OCI-LY7 (cell line): ENCODE measurements around the gene ABCA10. TPM values are rescaled to one million over a fixed set of nuclear protein-coding genes. Genes with fewer than 3 reads are reported as not detected.
A peak's percentile ranks its signal among the peaks of the same experiment; 100 is the strongest.

Source experiments
- BruUV-seq: library from RNA; stranded (reverse); fragments of 400-500 nt; replicated peaks from 2 replicates; lab custom pipeline; 2021; lab: Mats Ljungman, UMichigan
- CTCF ChIA-PET: fragments of 300-600 bp; sonication (Branson Sonifier 250); formaldehyde crosslinking; loops from one replicate; lab custom pipeline; 2022; ENCODE audit warnings: antibody characterized with exemption; ENCODE audit not compliant: unreplicated experiment; lab: Charles Lee
- POLR2A ChIA-PET: fragments of 300-600 bp; sonication (Branson Sonifier 250); formaldehyde crosslinking; loops from one replicate; lab custom pipeline; 2022; ENCODE audit warnings: antibody characterized with exemption; lab: Charles Lee
- DNase-seq: peaks from one replicate; pipeline ENCODE4 v3.0.0-alpha.2; 2015; ENCODE audit warnings: low spot score
- H2AFZ ChIP-seq: fragments of 200-600 bp; sonication (generic), shearing (Covaris generic); 2 replicates; pipeline ENCODE4 v1.6.1; 2014; ENCODE audit warnings: mild to moderate bottlenecking, antibody characterized with exemption, low read length, moderate library complexity
- H3K27ac ChIP-seq: fragments of 200-600 bp; sonication (generic); 2 replicates; pipeline ENCODE4 v1.5.1; 2014; ENCODE audit warnings: mixed run types, low read depth, mild to moderate bottlenecking, moderate library complexity, low read length, inconsistent platforms; ENCODE audit not compliant: poor library complexity, severe bottlenecking
- H3K36me3 ChIP-seq: fragments of 200-600 bp; sonication (generic); 2 replicates; pipeline ENCODE4 v1.6.1; 2014; ENCODE audit warnings: mild to moderate bottlenecking, antibody characterized with exemption, low read length, moderate library complexity, mixed read lengths; ENCODE audit not compliant: insufficient read depth
- H3K4me1 ChIP-seq: fragments of 200-600 bp; sonication (generic); 2 replicates; pipeline ENCODE4 v1.5.1; 2014; ENCODE audit warnings: mild to moderate bottlenecking, low read length; ENCODE audit not compliant: insufficient read depth, poor library complexity, severe bottlenecking
- H3K4me2 ChIP-seq: fragments of 200-600 bp; sonication (generic); 2 replicates; pipeline ENCODE4 v1.6.1; 2014; ENCODE audit warnings: mild to moderate bottlenecking, low read length
- H3K4me3 ChIP-seq: fragments of 200-600 bp; sonication (generic); 2 replicates; pipeline ENCODE4 v1.5.1; 2014; ENCODE audit warnings: mild to moderate bottlenecking, low read depth, low read length; ENCODE audit not compliant: poor library complexity, severe bottlenecking
- H3K79me2 ChIP-seq: fragments of 200-600 bp; sonication (generic); 2 replicates; pipeline ENCODE4 v1.6.1; 2016; ENCODE audit warnings: low read depth, mild to moderate bottlenecking, low read length, moderate library complexity, mixed read lengths; ENCODE audit not compliant: insufficient read depth
- H3K9me2 ChIP-seq: fragments of 200-600 bp; sonication (generic); 2 replicates; pipeline ENCODE4 v1.6.1; 2016; ENCODE audit warnings: mild to moderate bottlenecking, low read length, mixed read lengths; ENCODE audit not compliant: insufficient read depth
- H3K9me3 ChIP-seq: fragments of 200-600 bp; sonication (generic); 2 replicates; pipeline ENCODE4 v1.6.1; 2014; ENCODE audit warnings: mild to moderate bottlenecking, mixed run types, low read length, mixed read lengths
- H4K20me1 ChIP-seq: fragments of 200-600 bp; sonication (generic); 2 replicates; pipeline ENCODE4 v1.6.1; 2014; ENCODE audit warnings: mild to moderate bottlenecking, antibody characterized with exemption, low read length, moderate library complexity, mixed read lengths; ENCODE audit not compliant: insufficient read depth
- CTCF ChIP-seq: fragments of 200-600 bp; sonication (generic); conservative IDR thresholded peaks from 2 replicates; pipeline ENCODE4 v1.5.1; 2014; ENCODE audit warnings: mild to moderate bottlenecking, antibody characterized with exemption, low read length, moderate library complexity, mixed read lengths
- EZH2phosphoT487 ChIP-seq: fragments of 200-600 bp; sonication (generic); IDR thresholded peaks from 2 replicates; pipeline ENCODE4 v1.6.1; 2018; ENCODE audit warnings: low read depth, borderline replicate concordance, mild to moderate bottlenecking, mixed run types, antibody characterized with exemption, low read length, moderate library complexity, mixed read lengths
- intact Hi-C: fragments of 100-400 bp; cut with micrococcal nuclease; formaldehyde crosslinking; loops from one replicate; pipeline ENCODE4 v1.10.0; 2022; ENCODE audit not compliant: unreplicated experiment
- total RNA-seq, 2 experiments: library from RNA; depleted of rRNA in 1 of 2; stranded (reverse); fragments of >200 nt in 1 of 2; shearing (Covaris generic) in 1 of 2; gene quantifications; 2 replicates each; pipeline ENCODE4 v1.2.3, GENCODE V29; 2014 to 2022

ABCA10 gene
- total RNA-seq, 2 experiments from 2014 or later, result 0.13 TPM; not detected in 1

DNA sequence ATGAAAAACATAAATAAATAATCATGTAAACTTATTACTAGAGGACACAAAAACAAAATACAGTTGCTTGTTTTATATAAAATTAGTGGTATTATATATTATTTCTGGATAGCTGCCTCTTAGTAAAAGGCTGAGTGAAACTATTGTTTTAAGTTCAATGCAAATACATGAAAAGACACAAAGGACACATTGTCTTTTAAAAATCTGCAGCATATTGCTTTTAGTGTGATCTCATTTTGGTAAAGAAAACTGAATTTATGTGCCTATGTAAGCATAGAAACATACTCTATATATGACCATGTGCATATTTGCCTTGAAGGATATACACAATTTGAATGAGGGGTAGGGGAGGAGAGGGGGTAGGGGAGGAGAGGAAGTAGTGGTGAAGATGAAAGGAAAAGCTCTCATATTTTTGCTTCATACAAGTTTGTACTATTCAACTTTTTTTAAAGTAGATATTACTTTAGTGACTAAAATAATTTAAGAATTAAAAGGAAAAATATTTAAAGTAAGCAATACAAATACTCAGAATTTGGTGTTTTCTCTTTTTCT, 5.8 kb downstream of the ABCA10 start:
- ChIA-PET POLR2A (interaction anchor here (0.6 to 1.4 kb wide), 3 partner anchors 11 to 1366 kb away, joined by 3 read pairs; no protein-coding TSS in a partner anchor), CTCF (no interaction called here)
- DNase-seq, result peak; percentile 16
- Histone ChIP-seq H3K4me1 (peaks cover 24% of the 10 kb centered on the region), H3K9me3 (no peaks in the 10 kb centered on the region), H3K36me3 (no peaks in the 10 kb centered on the region), H3K79me2 (no peaks in the 10 kb centered on the region), H3K27ac (no peak overlapping the region), H2AFZ (no peak overlapping the region), H3K4me2 (no peak overlapping the region), H3K4me3 (no peak overlapping the region), H4K20me1 (no peaks in the 10 kb centered on the region), H3K9me2 (no peaks in the 10 kb centered on the region)
- BruUV-seq, result no TSS peak
- TF ChIP-seq EZH2phosphoT487, result no peak
- TF ChIP-seq CTCF, result no peak
- intact Hi-C loops, result no loop called here

- Histone ChIP-seq H3K36me3 (no peaks in the 10 kb centered on the region), H4K20me1 (no peaks in the 10 kb centered on the region), H3K27ac (no peak overlapping the region), H3K4me1 (peaks cover 17% of the 10 kb centered on the region), H3K9me3 (no peaks in the 10 kb centered on the region), H3K4me3 (no peak overlapping the region), H3K79me2 (no peaks in the 10 kb centered on the region), H2AFZ (no peak overlapping the region), H3K4me2 (no peak overlapping the region), H3K9me2 (no peaks in the 10 kb centered on the region)
- no peak for TF ChIP-seq EZH2phosphoT487
- TF ChIP-seq CTCF, result no peak
- intact Hi-C loops, result no loop called here
- POLR2A ChIA-PET, result interaction anchor here (1.2 kb wide), 1 partner anchor 12 kb away, joined by 3 read pairs; no protein-coding TSS in a partner anchor
- CTCF ChIA-PET, result no interaction called here
- DNase-seq, result no peak
- no TSS peak for BruUV-seq
These were observed 8.5 kb downstream of the ABCA10 start for GRCh38 chr17:69220098-69220497.

DNA sequence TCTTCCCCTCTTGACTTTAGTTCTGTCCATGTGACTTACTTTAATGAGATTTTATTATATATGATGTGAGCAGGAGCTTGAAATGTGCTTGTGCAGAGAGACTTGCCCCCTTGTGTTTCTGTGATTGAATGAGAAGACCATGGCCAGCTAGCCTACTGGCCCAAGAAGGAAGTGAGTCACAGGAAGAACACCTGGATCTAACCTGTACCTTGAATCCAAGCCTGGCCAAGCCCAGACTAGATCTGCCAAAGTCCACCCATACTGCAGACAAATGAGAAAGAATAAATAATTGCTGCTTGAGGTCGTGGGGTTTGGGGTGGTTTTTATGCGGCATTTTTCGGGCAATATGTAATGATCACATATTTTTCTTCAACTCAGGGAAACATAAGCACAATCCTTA, 9.6 kb downstream of the ABCA10 start:
- Histone ChIP-seq H3K27ac (no peak overlapping the region), H3K4me1 (peaks cover 13% of the 10 kb centered on the region), H3K9me2 (no peaks in the 10 kb centered on the region), H3K4me3 (no peak overlapping the region), H2AFZ (no peak overlapping the region), H3K4me2 (no peak overlapping the region), H3K79me2 (no peaks in the 10 kb centered on the region), H3K36me3 (no peaks in the 10 kb centered on the region), H3K9me3 (no peaks in the 10 kb centered on the region), H4K20me1 (no peaks in the 10 kb centered on the region)
- BruUV-seq, result no TSS peak
- intact Hi-C loops, result no loop called here
- TF ChIP-seq CTCF (no peak), EZH2phosphoT487 (no peak)
- POLR2A ChIA-PET, result interaction anchor here (0.6 kb wide), 1 partner anchor 141 kb away, joined by 4 read pairs; no protein-coding TSS in a partner anchor
- CTCF ChIA-PET, result no interaction called here
- no peak for DNase-seq
